Naive thymus-derived CD4-positive, alpha-beta T cell (primary cell): ENCODE results near the gene GTSF1L. TPM values are rescaled to one million over a fixed set of nuclear protein-coding genes. Genes with fewer than 3 reads are reported as not detected.
A peak's percentile ranks its signal among the peaks of the same experiment; 100 is the strongest.

Experiments
- ATAC-seq: fragments of 150-1000 bp; cut with Tn5 transposase; 2 replicates; pipeline ENCODE4 v1.10.0; 2021; ENCODE audit warnings: mild to moderate bottlenecking, moderate library complexity
- CTCF ChIA-PET: fragments of 350-600 bp; sonication (Branson Sonifier 250); formaldehyde crosslinking; loops from one replicate; lab custom pipeline; 2021; ENCODE audit warnings: antibody characterized with exemption; lab: Charles Lee
- POLR2A ChIA-PET: fragments of 350-600 bp; sonication (Branson Sonifier 250); formaldehyde crosslinking; loops from one replicate; lab custom pipeline; 2021; ENCODE audit warnings: antibody characterized with exemption, inconsistent platforms; lab: Charles Lee
- DNase-seq, 9 donors: peaks; one replicate each; pipeline versions ENCODE4 v3.0.0 to v3.0.0-alpha.2; 2020 to 2022; ENCODE audit warnings: mixed read lengths in 1 of 9
- H3K27ac ChIP-seq: one replicate; pipeline ENCODE4 v1.7.0; 2013; ENCODE audit warnings: mild to moderate bottlenecking, low read depth, low read length, moderate library complexity
- H3K27me3 ChIP-seq, 2 donors: one replicate each; pipeline ENCODE4 v1.7.0; 2013; ENCODE audit warnings: low read length in 2 of 2, mild to moderate bottlenecking in 2 of 2, moderate library complexity in 2 of 2; ENCODE audit not compliant: control insufficient read depth in 2 of 2, insufficient read depth in 2 of 2
- H3K36me3 ChIP-seq, 3 experiments: 1 replicate in 2 of 3; 2 replicates in 1 of 3; pipeline ENCODE4 v1.7.0; 2013; ENCODE audit warnings: low read length in 3 of 3, mild to moderate bottlenecking in 3 of 3, moderate library complexity in 1 of 3; ENCODE audit not compliant: insufficient read depth in 3 of 3, control insufficient read depth in 2 of 3
- H3K4me1 ChIP-seq, 2 donors: one replicate each; pipeline ENCODE4 v1.7.0; 2013; ENCODE audit warnings: low read length in 2 of 2, mild to moderate bottlenecking in 2 of 2, moderate library complexity in 1 of 2; ENCODE audit not compliant: control insufficient read depth in 2 of 2, insufficient read depth in 2 of 2
- H3K4me3 ChIP-seq: 2 replicates; pipeline ENCODE4 v1.7.0; 2013; ENCODE audit warnings: mild to moderate bottlenecking, low read length
- H3K9me3 ChIP-seq, 3 experiments: 1 replicate in 2 of 3; 2 replicates in 1 of 3; pipeline ENCODE4 v1.7.0; 2013; ENCODE audit warnings: low read length in 3 of 3; ENCODE audit not compliant: control insufficient read depth in 2 of 3
- H3K27ac Mint-ChIP-seq, 9 donors: one replicate each; pipeline ENCODE4 v1.8.0; 2020 to 2022; ENCODE audit warnings: mixed read lengths in 9 of 9, mild to moderate bottlenecking in 8 of 9, moderate library complexity in 5 of 9, inconsistent platforms in 2 of 9
- H3K27me3 Mint-ChIP-seq, 5 donors: one replicate each; pipeline ENCODE4 v1.8.0; 2021 to 2022; ENCODE audit warnings: mixed read lengths in 5 of 5, mild to moderate bottlenecking in 1 of 5
- H3K36me3 Mint-ChIP-seq, 5 donors: one replicate each; pipeline ENCODE4 v1.8.0; 2020 to 2022; ENCODE audit warnings: mixed read lengths in 5 of 5, mild to moderate bottlenecking in 3 of 5, inconsistent platforms in 1 of 5
- H3K4me1 Mint-ChIP-seq, 7 donors: one replicate each; pipeline ENCODE4 v1.8.0; 2020 to 2022; ENCODE audit warnings: mixed read lengths in 7 of 7, mild to moderate bottlenecking in 3 of 7, inconsistent platforms in 1 of 7
- H3K4me3 Mint-ChIP-seq, 10 donors: one replicate each; pipeline ENCODE4 v1.8.0; 2020 to 2022; ENCODE audit warnings: mild to moderate bottlenecking in 10 of 10, mixed read lengths in 10 of 10, moderate library complexity in 6 of 10, inconsistent platforms in 2 of 10
- H3K9me3 Mint-ChIP-seq, 11 donors: one replicate each; pipeline ENCODE4 v1.8.0; 2020 to 2022; ENCODE audit warnings: mixed read lengths in 11 of 11, mild to moderate bottlenecking in 4 of 11, inconsistent platforms in 1 of 11, moderate library complexity in 1 of 11
- intact Hi-C, 2 donors: fragments of 100-400 bp; cut with micrococcal nuclease; formaldehyde crosslinking; loops; one replicate each; pipeline ENCODE4 v1.15.1; 2023
- polyA plus RNA-seq, 2 donors: library from polyadenylated mRNA; unstranded; fragments of 300-500 nt; fragmentation: Illumina TruSeq; gene quantifications; one replicate each; pipeline ENCODE4 v1.2.3, GENCODE V29; 2021
- total RNA-seq, 6 experiments: library from RNA in 5 of 6; stranded (reverse) in 5 of 6; gene quantifications; 1 replicate in 5 of 6; 2 replicates in 1 of 6; pipeline ENCODE4 v1.2.3 and lab custom pipeline; 2021 to 2026

GTSF1L gene
- total and polyA plus RNA-seq, 7 experiments from 2014 or later: 1.4 to 1.7 TPM; not detected in 5

DNA sequence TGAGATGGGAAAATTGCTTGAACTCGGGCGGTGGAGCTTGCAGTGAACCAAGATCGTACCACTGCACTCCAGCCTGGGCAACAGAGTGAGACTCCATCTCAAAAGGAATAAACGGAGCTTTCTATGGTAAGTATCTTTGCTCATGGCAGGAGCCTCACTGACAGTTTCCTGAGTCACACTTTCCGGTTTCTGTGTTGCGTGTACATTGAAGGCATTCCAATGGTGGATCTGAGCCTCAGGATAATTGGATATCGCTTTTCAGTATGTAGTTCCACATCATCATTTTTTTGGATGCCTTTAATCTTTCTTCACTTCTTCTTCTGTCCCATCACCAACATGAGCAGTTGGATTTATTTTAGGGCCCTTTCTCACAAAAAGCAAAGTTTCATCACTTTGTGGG lies 28.6 kb upstream of the GTSF1L start:
- Mint-ChIP-seq H3K4me1 (peaks cover 19 to 25% (median 22%) of the 10 kb centered on the region in 7 donors), H3K4me3 (no peak overlapping the region), H3K27me3 (peaks cover 0 to 12% (median 0%) of the 10 kb centered on the region in 5 donors), H3K27ac (no peak overlapping the region), H3K9me3 (peaks cover 0 to 12% (median 0%) of the 10 kb centered on the region in 11 donors), H3K36me3 (peaks cover 0 to 12% (median 0%) of the 10 kb centered on the region in 5 donors)
- DNase-seq (no peak), ATAC-seq (no peak)
- Histone ChIP-seq H3K36me3 (no peaks in the 10 kb centered on the region), H3K4me3 (no peak overlapping the region), H3K27me3 (no peaks in the 10 kb centered on the region), H3K27ac (no peak overlapping the region), H3K4me1 (peaks cover 0 to 15% of the 10 kb centered on the region in 2 donors), H3K9me3 (no peaks in the 10 kb centered on the region)
- POLR2A ChIA-PET: no interaction called here
- CTCF ChIA-PET: interaction anchor here (1.0 kb wide), 1 partner anchor 56 kb away, joined by 3 read pairs; no protein-coding TSS in a partner anchor
- intact Hi-C loops: loop anchor here in 1 of 2 donors (10.0 kb wide), 2 partner anchors 89 to 169 kb away; no protein-coding TSS in a partner anchor

DNA sequence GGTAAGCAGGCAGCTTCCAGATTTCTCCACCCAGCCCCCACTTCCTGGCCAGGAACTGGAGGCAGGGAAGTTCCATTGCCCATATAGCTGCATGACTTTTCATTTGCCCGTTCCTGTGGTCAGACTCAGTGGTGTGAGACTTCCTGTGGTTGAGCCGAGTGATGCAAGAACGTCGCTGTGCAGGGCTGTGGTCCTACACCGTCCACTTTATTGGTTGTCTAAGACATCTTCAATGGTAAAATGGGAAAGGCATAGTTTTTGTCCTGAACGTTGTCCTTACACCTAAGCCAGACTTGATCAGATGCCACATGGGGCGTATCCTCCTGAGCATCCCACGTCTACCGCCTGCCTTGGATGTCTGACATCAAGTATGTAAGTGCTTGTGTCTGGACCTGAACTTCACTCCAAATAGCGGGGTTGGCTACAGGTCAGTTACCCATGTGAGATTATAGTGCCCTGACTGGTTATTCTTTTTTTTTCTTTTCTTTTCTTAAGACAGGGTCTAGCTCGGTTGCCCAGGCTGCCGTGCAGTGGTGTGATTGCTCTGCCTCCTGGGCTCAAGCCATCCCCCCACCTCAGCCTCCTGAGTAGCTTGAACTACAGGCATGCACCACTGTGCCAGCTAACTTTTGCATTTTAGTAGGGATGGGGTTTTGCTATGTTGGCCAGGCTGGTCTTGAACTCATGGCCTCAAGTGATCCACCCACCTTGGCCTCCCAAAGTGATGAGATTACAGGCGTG lies 25.9 kb upstream of the GTSF1L start:
- Histone ChIP-seq H3K27ac (no peak overlapping the region), H3K27me3 (no peaks in the 10 kb centered on the region), H3K36me3 (no peaks in the 10 kb centered on the region), H3K4me1 (peaks cover 9 to 15% of the 10 kb centered on the region in 2 donors), H3K4me3 (no peak overlapping the region), H3K9me3 (no peaks in the 10 kb centered on the region)
- H3K4me1 Mint-ChIP-seq: peaks cover 22 to 35% (median 31%) of the 10 kb centered on the region in 7 donors
- peak overlapping the region in 1 of 10 donors; percentile 77 for H3K4me3 Mint-ChIP-seq
- ATAC-seq (peak; percentile 76), DNase-seq (peak in 1 of 9 donors; percentile 55)
- H3K27me3 Mint-ChIP-seq: peaks cover 0 to 12% (median 0%) of the 10 kb centered on the region in 5 donors
- intact Hi-C loops: loop anchor here (5.0 to 10.0 kb wide), 5 partner anchors 45 to 265 kb away; no protein-coding TSS in a partner anchor
- ChIA-PET CTCF (no interaction called here), POLR2A (no interaction called here)
- peak overlapping the region in 3 of 9 donors; percentile 48 to 96 (median 65) for H3K27ac Mint-ChIP-seq
- peaks cover 0 to 12% (median 0%) of the 10 kb centered on the region in 5 donors for H3K36me3 Mint-ChIP-seq
- peaks cover 0 to 12% (median 0%) of the 10 kb centered on the region in 11 donors for H3K9me3 Mint-ChIP-seq

DNA sequence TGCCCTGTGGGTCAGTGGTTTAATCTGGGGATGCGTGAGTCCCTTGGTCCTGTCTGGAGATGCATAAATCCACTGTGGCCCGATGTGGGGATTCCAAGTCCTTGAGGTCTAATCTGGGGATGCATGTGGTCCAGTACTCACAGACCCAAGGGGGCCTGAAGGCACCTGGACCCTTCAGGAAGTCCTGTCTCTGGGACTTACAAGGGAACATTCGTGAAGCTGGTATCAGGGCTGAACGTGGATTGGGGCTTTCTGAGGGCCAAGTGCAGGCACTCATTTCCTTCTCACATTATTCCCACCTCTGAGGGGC lies 25.2 kb upstream of the GTSF1L start:
- Mint-ChIP-seq H3K4me3 (peak overlapping the region in 1 of 10 donors; percentile 77), H3K27ac (peak overlapping the region in 4 of 9 donors; percentile 47 to 96 (median 57)), H3K4me1 (peaks cover 22 to 38% (median 31%) of the 10 kb centered on the region in 7 donors), H3K36me3 (peaks cover 0 to 12% (median 0%) of the 10 kb centered on the region in 5 donors), H3K27me3 (peaks cover 0 to 14% (median 0%) of the 10 kb centered on the region in 5 donors), H3K9me3 (peaks cover 0 to 12% (median 0%) of the 10 kb centered on the region in 11 donors)
- peaks cover 9 to 15% of the 10 kb centered on the region in 2 donors for H3K4me1 ChIP-seq
- ATAC-seq (no peak), DNase-seq (peak in 1 of 9 donors; percentile 33)
- ChIA-PET CTCF (interaction anchor here (1.4 to 1.6 kb wide), 2 partner anchors 30 to 58 kb away, joined by 5 to 6 read pairs; no protein-coding TSS in a partner anchor), POLR2A (no interaction called here)
- no peaks in the 10 kb centered on the region for H3K36me3 ChIP-seq
- H3K27me3 ChIP-seq: no peaks in the 10 kb centered on the region
- intact Hi-C loops: loop anchor here (5.0 to 10.0 kb wide), 5 partner anchors 45 to 265 kb away; no protein-coding TSS in a partner anchor
- no peak overlapping the region for H3K27ac ChIP-seq
- H3K9me3 ChIP-seq: no peaks in the 10 kb centered on the region
- H3K4me3 ChIP-seq: no peak overlapping the region

DNA sequence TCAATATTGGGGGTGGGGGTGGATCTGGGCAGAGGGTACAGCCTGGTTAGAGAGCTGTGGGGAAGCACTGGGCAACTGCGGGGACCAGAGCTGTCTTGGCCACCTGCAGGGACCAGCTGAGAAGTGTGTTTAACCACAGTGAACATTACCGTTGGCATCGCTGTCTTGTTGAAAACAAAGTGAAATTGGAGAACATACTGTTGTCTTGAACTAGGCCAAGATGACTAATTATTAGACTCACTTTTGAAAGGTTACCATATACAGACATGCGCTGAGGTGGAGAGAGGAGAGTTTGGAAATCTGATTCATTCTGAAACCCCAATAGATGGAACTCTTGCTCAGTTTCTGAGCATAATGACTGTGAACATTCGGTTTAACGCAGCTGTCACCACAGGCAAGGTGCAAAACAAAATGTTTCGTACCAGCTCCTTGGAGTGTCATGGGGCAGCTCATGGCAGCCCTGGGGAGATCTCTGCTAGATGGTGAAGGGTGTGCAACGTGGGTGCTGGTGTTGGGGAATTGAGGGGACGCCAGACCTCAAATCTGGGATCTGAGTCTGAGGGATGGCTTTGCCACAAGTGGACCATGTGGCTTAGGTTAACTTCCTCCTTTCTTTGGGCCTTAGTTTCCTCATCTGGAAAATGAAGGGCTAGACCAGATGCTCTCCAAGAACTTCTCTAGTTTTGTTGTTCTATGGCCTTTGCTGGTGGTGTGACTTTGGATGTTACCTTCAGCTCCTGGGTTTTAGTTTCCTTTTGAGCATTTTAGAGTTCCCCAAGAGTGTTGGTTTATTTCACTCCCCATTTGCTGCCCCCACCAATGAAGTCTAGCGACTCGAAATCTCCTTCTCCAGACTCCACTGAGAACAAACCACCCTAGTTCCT lies 24.6 kb upstream of the GTSF1L start:
- Mint-ChIP-seq H3K36me3 (peaks cover 0 to 12% (median 0%) of the 10 kb centered on the region in 5 donors), H3K9me3 (peaks cover 0 to 12% (median 0%) of the 10 kb centered on the region in 11 donors), H3K27me3 (peaks cover 0 to 15% (median 0%) of the 10 kb centered on the region in 5 donors), H3K4me1 (peaks cover 22 to 40% (median 34%) of the 10 kb centered on the region in 7 donors), H3K4me3 (peak overlapping the region in 4 of 10 donors; percentile 39 to 77 (median 59)), H3K27ac (peak overlapping the region in 6 of 9 donors; percentile 19 to 96 (median 58))
- peaks cover 9 to 15% of the 10 kb centered on the region in 2 donors for H3K4me1 ChIP-seq
- H3K36me3 ChIP-seq: no peaks in the 10 kb centered on the region
- H3K9me3 ChIP-seq: no peaks in the 10 kb centered on the region
- H3K27ac ChIP-seq: no peak overlapping the region
- CTCF ChIA-PET: interaction anchor here (0.9 to 3.5 kb wide), 10 partner anchors 23 to 439 kb away, joined by 3 to 21 read pairs (median 4); no protein-coding TSS in a partner anchor
- no peak overlapping the region for H3K4me3 ChIP-seq
- H3K27me3 ChIP-seq: no peaks in the 10 kb centered on the region
- DNase-seq (peak in 1 of 9 donors; percentile 65), ATAC-seq (peak; percentile 37)
- intact Hi-C loops: loop anchor here (1.0 to 10.0 kb wide), 10 partner anchors 46 to 319 kb away; no protein-coding TSS in a partner anchor
- POLR2A ChIA-PET: interaction anchor here (1.6 kb wide), 1 partner anchor 29 kb away, joined by 4 read pairs; no protein-coding TSS in a partner anchor

DNA sequence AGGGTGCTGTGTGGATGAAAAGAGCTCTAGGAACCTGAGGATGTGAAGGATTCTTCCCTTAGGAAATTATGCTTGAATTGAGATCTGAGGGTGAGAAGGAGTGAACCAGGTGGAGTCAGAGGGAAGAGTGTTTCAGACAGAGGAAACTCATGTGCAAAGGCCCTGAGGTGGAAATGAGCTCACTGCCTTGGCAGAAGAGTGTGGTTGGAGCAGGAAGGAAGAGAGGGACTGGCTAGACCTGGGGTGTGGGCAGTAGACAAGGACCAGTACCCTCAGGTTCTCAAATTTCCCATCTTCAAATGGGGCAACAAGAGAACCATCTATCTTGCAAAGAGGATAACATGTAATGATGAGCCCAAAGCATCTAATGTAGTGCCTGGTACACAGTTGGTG lies 24.0 kb upstream of the GTSF1L start:
- Mint-ChIP-seq H3K36me3 (peaks cover 0 to 8% (median 0%) of the 10 kb centered on the region in 5 donors), H3K4me1 (peaks cover 22 to 44% (median 37%) of the 10 kb centered on the region in 7 donors), H3K27me3 (peaks cover 0 to 18% (median 0%) of the 10 kb centered on the region in 5 donors), H3K9me3 (peaks cover 0 to 9% (median 0%) of the 10 kb centered on the region in 11 donors), H3K4me3 (peak overlapping the region in 3 of 10 donors; percentile 23 to 77 (median 63)), H3K27ac (peak overlapping the region in 5 of 9 donors; percentile 39 to 96 (median 67))
- Histone ChIP-seq H3K36me3 (no peaks in the 10 kb centered on the region), H3K4me3 (no peak overlapping the region), H3K4me1 (peaks cover 9 to 15% of the 10 kb centered on the region in 2 donors), H3K27ac (no peak overlapping the region), H3K27me3 (no peaks in the 10 kb centered on the region), H3K9me3 (no peaks in the 10 kb centered on the region)
- ATAC-seq (no peak), DNase-seq (no peak)
- POLR2A ChIA-PET: interaction anchor here (1.6 kb wide), 1 partner anchor 29 kb away, joined by 4 read pairs; no protein-coding TSS in a partner anchor
- intact Hi-C loops: loop anchor here (1.0 to 10.0 kb wide), 10 partner anchors 47 to 320 kb away; no protein-coding TSS in a partner anchor
- CTCF ChIA-PET: interaction anchor here (0.9 to 3.5 kb wide), 11 partner anchors 15 to 439 kb away, joined by 3 to 21 read pairs (median 4); no protein-coding TSS in a partner anchor
